Stomach smooth muscle (tissue), 2 donors: ENCODE measurements around the gene PAWR.
"Not testable (repeated sequence)": the region's sequence is repeated elsewhere in the genome, so short reads cannot be mapped to it uniquely, and the experiment has no call there.

Source experiments
- H3K27ac ChIP-seq: one replicate; pipeline ENCODE4 v1.7.0; 2013; ENCODE audit warnings: mild to moderate bottlenecking, low read length, inconsistent platforms
- H3K27me3 ChIP-seq, 2 donors: one replicate each; pipeline ENCODE4 v1.7.0; 2013; ENCODE audit warnings: low read length in 2 of 2; ENCODE audit not compliant: insufficient read depth in 2 of 2, control insufficient read depth in 1 of 2
- H3K36me3 ChIP-seq, 2 donors: one replicate each; pipeline ENCODE4 v1.7.0; 2013; ENCODE audit warnings: low read length in 2 of 2; ENCODE audit not compliant: control insufficient read depth in 2 of 2, insufficient read depth in 2 of 2
- H3K4me1 ChIP-seq: one replicate; pipeline ENCODE4 v1.7.0; 2013; ENCODE audit warnings: low read length; ENCODE audit not compliant: control insufficient read depth, insufficient read depth
- H3K4me3 ChIP-seq, 2 donors: one replicate each; pipeline ENCODE4 v1.7.0; 2013; ENCODE audit warnings: low read length in 2 of 2
- H3K9ac ChIP-seq, 2 donors: one replicate each; pipeline ENCODE4 v1.7.0; 2013; ENCODE audit warnings: low read length in 2 of 2, mild to moderate bottlenecking in 1 of 2
- H3K9me3 ChIP-seq, 2 donors: one replicate each; pipeline ENCODE4 v1.7.0; 2013; ENCODE audit warnings: low read length in 2 of 2; ENCODE audit not compliant: control insufficient read depth in 2 of 2
- donor health status: healthy.
- donor health status: Pancreatic carcinoma.

PAWR gene

GRCh38 chr12:79685068-79685467, 5.7 kb downstream of the PAWR start:
- Histone ChIP-seq H3K9ac (no peak overlapping the region), H3K4me3 (no peak overlapping the region), H3K27me3 (no peaks in the 10 kb centered on the region), H3K36me3 (no peaks in the 10 kb centered on the region), H3K27ac (no peak overlapping the region), H3K9me3 (no peaks in the 10 kb centered on the region), H3K4me1 (peaks cover 5% of the 10 kb centered on the region)

- not testable (repeated sequence) for H3K4me1 ChIP-seq, H3K27ac ChIP-seq, H3K9ac ChIP-seq, H3K27me3 ChIP-seq, H3K36me3 ChIP-seq, H3K9me3 ChIP-seq, H3K4me3 ChIP-seq
Measured at GRCh38 chr12:79684338-79684737, 6.4 kb downstream of the PAWR start.

GRCh38 chr12:79682593-79682992, 8.2 kb downstream of the PAWR start:
- Histone ChIP-seq H3K4me3 (no peak overlapping the region), H3K27ac (no peak overlapping the region), H3K27me3 (no peaks in the 10 kb centered on the region), H3K9ac (no peak overlapping the region), H3K4me1 (no peaks in the 10 kb centered on the region), H3K36me3 (no peaks in the 10 kb centered on the region), H3K9me3 (no peaks in the 10 kb centered on the region)

- Histone ChIP-seq H3K27me3 (no peaks in the 10 kb centered on the region), H3K4me1 (no peaks in the 10 kb centered on the region), H3K36me3 (no peaks in the 10 kb centered on the region), H3K27ac (no peak overlapping the region), H3K9me3 (no peaks in the 10 kb centered on the region), H3K4me3 (no peak overlapping the region), H3K9ac (no peak overlapping the region)
Measured at GRCh38 chr12:79681008-79681590, 9.7 kb downstream of the PAWR start.

GRCh38 chr12:79680051-79680450, 10.7 kb downstream of the PAWR start:
- Histone ChIP-seq H3K27ac (no peak overlapping the region), H3K36me3 (no peaks in the 10 kb centered on the region), H3K4me3 (no peak overlapping the region), H3K9me3 (no peaks in the 10 kb centered on the region), H3K9ac (no peak overlapping the region), H3K4me1 (no peaks in the 10 kb centered on the region), H3K27me3 (no peaks in the 10 kb centered on the region)

- no peaks in the 10 kb centered on the region for H3K9me3 ChIP-seq
- no peaks in the 10 kb centered on the region for H3K36me3 ChIP-seq
- H3K4me3 ChIP-seq, result no peak overlapping the region
- H3K9ac ChIP-seq, result no peak overlapping the region
- H3K27ac ChIP-seq, result no peak overlapping the region
- no peaks in the 10 kb centered on the region for H3K27me3 ChIP-seq
- H3K4me1 ChIP-seq, result no peaks in the 10 kb centered on the region
Measured at GRCh38 chr12:79678306-79678705, 12.5 kb downstream of the PAWR start.

GRCh38 chr12:79677672-79678071, 13.1 kb downstream of the PAWR start:
- Histone ChIP-seq H3K9ac (no peak overlapping the region), H3K4me1 (no peaks in the 10 kb centered on the region), H3K9me3 (no peaks in the 10 kb centered on the region)

GRCh38 chr12:79676579-79676978, 14.2 kb downstream of the PAWR start:
- Histone ChIP-seq H3K9ac (no peak overlapping the region), H3K4me1 (no peaks in the 10 kb centered on the region), H3K27ac (no peak overlapping the region), H3K9me3 (no peaks in the 10 kb centered on the region), H3K4me3 (no peak overlapping the region), H3K36me3 (no peaks in the 10 kb centered on the region), H3K27me3 (no peaks in the 10 kb centered on the region)

More at GRCh38 chr12:79677672-79678071, 13.1 kb downstream of the PAWR start:
- H3K27me3 ChIP-seq, result no peaks in the 10 kb centered on the region
- no peaks in the 10 kb centered on the region for H3K36me3 ChIP-seq
- H3K27ac ChIP-seq, result no peak overlapping the region
- no peak overlapping the region for H3K4me3 ChIP-seq

- H3K4me1 ChIP-seq, result no peaks in the 10 kb centered on the region
- H3K9ac ChIP-seq, result no peak overlapping the region
- no peak overlapping the region for H3K4me3 ChIP-seq
- no peaks in the 10 kb centered on the region for H3K9me3 ChIP-seq
- no peaks in the 10 kb centered on the region for H3K36me3 ChIP-seq
- H3K27ac ChIP-seq, result no peak overlapping the region
- H3K27me3 ChIP-seq, result no peaks in the 10 kb centered on the region
Measured at GRCh38 chr12:79674629-79675028, 16.1 kb downstream of the PAWR start.

GRCh38 chr12:79673354-79673753, 17.4 kb downstream of the PAWR start:
- Histone ChIP-seq H3K36me3 (no peaks in the 10 kb centered on the region), H3K4me3 (no peak overlapping the region), H3K27ac (no peak overlapping the region), H3K4me1 (no peaks in the 10 kb centered on the region), H3K9me3 (no peaks in the 10 kb centered on the region), H3K9ac (no peak overlapping the region), H3K27me3 (no peaks in the 10 kb centered on the region)

GRCh38 chr12:79668113-79668512, 22.7 kb downstream of the PAWR start:
- Histone ChIP-seq H3K4me3 (no peak overlapping the region), H3K36me3 (no peaks in the 10 kb centered on the region), H3K27ac (no peak overlapping the region), H3K9ac (no peak overlapping the region), H3K27me3 (no peaks in the 10 kb centered on the region), H3K4me1 (peaks cover 2% of the 10 kb centered on the region), H3K9me3 (no peaks in the 10 kb centered on the region)
